Epithelial cell of prostate (primary cell): ENCODE measurements around the gene C3orf49.
A peak's percentile ranks its signal among the peaks of the same experiment; 100 is the strongest.

Source experiments
- DNase-seq: peaks from one replicate; pipeline ENCODE4 v3.0.0-alpha.2; 2011; ENCODE audit warnings: low read depth, low spot score
- H3K27ac ChIP-seq: fragments of 450-650 bp; 2 replicates; pipeline ENCODE4 v1.5.1; 2017; ENCODE audit warnings: mild to moderate bottlenecking

Gene C3orf49

GRCh38 chr3:63847718-63848450 lies 28.8 kb downstream of the C3orf49 start:
- DNase-seq, result no peak
- H3K27ac ChIP-seq, result no peak overlapping the region

- H3K27ac ChIP-seq, result no peak overlapping the region
- no peak for DNase-seq
Observed at GRCh38 chr3:63849175-63849574, 30.1 kb downstream of the C3orf49 start.

GRCh38 chr3:63851287-63851686 lies 32.2 kb downstream of the C3orf49 start:
- DNase-seq, result no peak
- H3K27ac ChIP-seq, result no peak overlapping the region

GRCh38 chr3:63853106-63853505 lies 34.0 kb downstream of the C3orf49 start:
- no peak for DNase-seq
- H3K27ac ChIP-seq, result no peak overlapping the region

GRCh38 chr3:63855333-63855940 lies 36.3 kb downstream of the C3orf49 start:
- DNase-seq, result no peak
- H3K27ac ChIP-seq, result peak overlapping the region; percentile 12

DNA sequence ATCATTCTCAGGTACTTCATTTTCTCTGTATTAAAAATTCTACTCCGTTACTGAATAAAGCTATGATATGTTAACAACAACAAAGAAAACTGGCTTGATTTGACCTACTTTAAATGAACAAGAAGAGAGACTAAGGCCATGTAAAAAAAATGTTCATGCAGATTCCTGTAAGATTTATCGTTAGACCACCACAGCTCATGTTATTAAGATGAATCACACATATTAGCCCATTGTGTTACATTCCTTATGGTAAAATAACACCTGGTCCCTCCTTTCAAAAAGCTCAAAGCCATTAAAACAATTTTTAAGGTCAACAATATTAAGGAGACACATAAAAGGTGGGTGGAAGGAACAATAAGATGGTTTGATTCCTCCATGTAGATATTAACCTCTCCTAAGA lies 38.2 kb downstream of the C3orf49 start:
- no peak for DNase-seq
- no peak overlapping the region for H3K27ac ChIP-seq

DNA sequence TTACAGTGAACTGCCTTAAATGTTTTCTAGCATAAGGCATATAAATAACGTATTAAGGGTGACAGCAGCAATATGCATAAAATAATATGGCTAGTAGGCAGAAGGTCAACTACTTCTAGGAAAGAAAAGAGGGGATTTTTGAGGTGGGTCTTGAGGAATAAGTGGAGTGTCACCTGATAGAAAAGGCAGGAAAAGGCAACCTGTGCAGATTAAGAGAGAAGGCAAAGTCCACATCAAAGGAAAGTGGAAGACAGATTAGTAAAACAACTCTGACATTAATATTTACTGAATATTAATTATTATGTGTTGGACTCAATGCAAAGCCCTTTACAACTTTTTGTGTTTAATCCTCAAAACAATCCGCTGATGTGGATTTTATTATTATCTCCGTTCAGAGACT lies 41.7 kb downstream of the C3orf49 start:
- H3K27ac ChIP-seq, result no peak overlapping the region
- DNase-seq, result no peak

DNA sequence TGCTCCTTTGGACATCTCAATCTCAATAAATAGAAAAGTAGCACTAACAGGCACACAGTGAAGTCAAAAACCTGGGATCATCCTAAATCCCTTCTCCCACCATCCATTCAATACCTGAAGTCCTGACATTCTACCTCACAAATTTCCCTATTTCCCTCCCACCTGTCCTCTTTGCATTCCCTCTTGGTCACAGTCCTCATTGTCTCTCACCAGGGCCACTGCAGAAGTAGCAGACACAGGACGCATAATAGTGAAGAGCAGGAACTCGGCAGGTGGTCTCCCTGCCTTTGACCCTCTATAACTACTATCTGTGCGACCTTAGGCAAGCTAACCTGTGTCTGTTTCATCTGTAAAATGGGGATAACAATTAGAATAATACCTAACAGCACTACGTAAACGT lies 42.2 kb downstream of the C3orf49 start:
- H3K27ac ChIP-seq, result no peak overlapping the region
- no peak for DNase-seq

GRCh38 chr3:63862804-63863149 lies 43.7 kb downstream of the C3orf49 start:
- peak overlapping the region; percentile 67 for H3K27ac ChIP-seq
- DNase-seq, result no peak

DNA sequence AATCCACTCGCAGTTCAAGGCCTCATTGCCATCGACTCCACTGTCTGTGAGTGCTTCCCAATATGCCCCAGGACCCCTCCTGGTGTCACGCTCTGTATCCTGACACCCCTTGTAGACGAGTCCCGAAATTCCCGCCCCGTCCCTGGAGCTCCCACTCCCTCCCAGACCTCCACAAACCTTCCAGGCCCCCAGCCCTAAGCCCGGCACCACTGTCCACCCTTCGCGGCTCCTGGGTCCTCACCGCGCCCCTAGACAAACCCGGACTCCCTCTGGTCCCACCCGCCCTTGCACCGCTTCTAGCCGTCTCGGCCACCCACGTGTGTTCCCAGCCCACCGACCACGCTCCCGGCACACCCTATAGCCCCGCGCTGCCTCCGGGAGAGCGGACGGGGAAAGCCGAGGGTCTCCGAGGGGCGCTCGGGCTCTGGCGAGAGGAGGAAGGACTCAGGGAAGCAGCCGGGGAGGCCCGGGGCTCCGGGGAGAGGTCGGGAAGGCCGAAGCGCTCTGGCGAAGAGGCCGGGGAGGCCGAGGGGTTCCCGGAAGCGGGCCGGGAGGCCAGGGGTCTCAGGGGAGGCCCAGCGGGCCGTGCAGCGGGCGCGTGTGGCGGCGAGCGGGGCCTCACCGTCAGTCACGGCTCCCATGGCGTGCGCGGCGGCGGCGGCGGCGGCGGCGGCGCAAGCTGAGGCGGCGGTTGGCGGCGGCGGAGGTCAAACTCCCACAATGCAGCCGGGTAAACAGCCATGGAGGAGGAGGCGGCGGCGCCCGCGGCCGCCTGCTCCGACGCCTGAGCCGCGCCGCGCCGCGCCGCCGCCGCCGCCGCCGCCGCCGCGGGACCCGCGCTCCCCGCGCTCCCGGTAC lies 44.3 kb downstream of the C3orf49 start, which contains the start of the genes ATXN7 and THOC7:
TSS of gene ATXN7 (plus strand) at position 718 of the 858 bp plus-strand sequence. CDS start 48,732 bp downstream, outside the sequence.
TSS of gene THOC7 (minus strand) at position 656 of the 858 bp plus-strand sequence. CDS start at position 641, 15 bp downstream.
- peak within 1 kb of the TSS; percentile 67 for H3K27ac ChIP-seq
- DNase-seq, result no peak

- peak overlapping the region; percentile 67 for H3K27ac ChIP-seq
- DNase-seq, result no peak
Observed at GRCh38 chr3:63864008-63864964, 45.2 kb downstream of the C3orf49 start.

DNA sequence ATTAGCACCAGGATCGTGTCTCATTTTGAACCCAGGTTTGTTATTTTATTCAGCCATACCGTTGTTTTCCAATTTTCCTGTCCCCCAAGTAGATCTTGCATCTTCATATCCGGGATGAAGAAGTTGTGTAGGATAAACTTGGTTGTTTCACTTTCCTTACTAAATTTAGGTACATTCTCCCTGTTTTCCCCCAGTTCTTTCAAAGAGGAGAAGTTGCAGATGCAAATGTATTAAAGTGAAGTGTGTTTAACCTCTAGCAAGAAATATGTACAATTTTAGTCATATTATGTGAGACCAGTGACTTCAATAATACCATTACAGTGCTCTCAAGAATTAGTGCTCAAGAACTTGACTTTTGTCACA lies 45.8 kb downstream of the C3orf49 start:
- no peak for DNase-seq
- H3K27ac ChIP-seq, result peak overlapping the region; percentile 67

- no peak for DNase-seq
- H3K27ac ChIP-seq, result no peak overlapping the region
Observed at GRCh38 chr3:63867225-63867624, 48.1 kb downstream of the C3orf49 start.

GRCh38 chr3:63869940-63870614 lies 51.0 kb downstream of the C3orf49 start:
- DNase-seq, result no peak
- no peak overlapping the region for H3K27ac ChIP-seq

DNA sequence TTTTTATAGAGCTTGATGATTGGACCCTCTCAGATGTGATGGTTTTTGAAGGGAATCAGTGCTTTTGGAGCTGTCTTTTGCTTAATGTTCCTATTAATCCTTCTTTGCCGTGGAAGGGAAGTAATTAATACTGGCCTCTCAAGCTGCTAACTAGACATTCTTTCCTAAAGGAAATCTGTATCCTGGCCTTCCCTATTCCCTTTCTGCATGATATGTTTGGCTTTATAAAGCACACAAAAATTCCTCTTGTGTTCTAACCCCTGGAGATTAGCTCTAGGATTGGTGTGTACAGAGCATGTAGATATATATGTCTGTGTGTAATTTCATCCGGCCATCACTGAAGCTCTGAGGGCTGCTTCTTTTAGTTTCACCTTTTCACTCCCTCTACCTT lies 51.5 kb downstream of the C3orf49 start:
- H3K27ac ChIP-seq, result no peak overlapping the region
- DNase-seq, result no peak

- peak overlapping the region; percentile 22 for H3K27ac ChIP-seq
- DNase-seq, result peak; percentile 51
Observed at GRCh38 chr3:63872135-63872924, 53.2 kb downstream of the C3orf49 start.

GRCh38 chr3:63874769-63875168 lies 55.7 kb downstream of the C3orf49 start:
- H3K27ac ChIP-seq, result no peak overlapping the region
- DNase-seq, result no peak

DNA sequence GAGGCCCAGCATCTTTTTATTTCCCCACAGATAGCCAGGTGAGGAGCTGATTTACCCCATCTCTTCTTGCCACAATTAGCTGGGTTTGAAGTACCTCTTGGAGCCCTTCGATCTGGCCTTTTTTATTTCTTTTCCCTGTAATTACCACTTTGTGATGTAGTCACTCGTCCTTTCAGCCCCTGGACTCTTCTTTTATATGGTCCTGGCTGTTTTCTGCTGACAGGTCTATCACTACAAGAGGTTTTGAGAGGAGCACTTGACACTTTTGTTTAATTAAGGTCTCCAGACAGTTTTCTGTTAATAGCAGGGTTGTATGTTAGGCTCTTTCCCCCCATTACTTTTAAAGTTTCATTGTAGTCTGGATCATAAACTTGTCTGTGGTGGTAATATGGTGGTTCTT lies 56.4 kb downstream of the C3orf49 start:
- H3K27ac ChIP-seq, result no peak overlapping the region
- no peak for DNase-seq

- DNase-seq, result no peak
Observed at GRCh38 chr3:63876260-63876659, 57.2 kb downstream of the C3orf49 start.

More at GRCh38 chr3:63876260-63876659, 57.2 kb downstream of the C3orf49 start:
- no peak overlapping the region for H3K27ac ChIP-seq
